ENCODE results near the gene LRRC71. TPM values are rescaled to one million over a fixed set of nuclear protein-coding genes. Genes with fewer than 3 reads are reported as not detected.

The LRRC71 gene
- total RNA-seq, 1 donor from 2014 or later, result not detected

GRCh38 chr1:156957634-156958033 lies 37.2 kb downstream of the LRRC71 start:
- H3K4me1 Mint-ChIP-seq (ENCODE audit: low read depth), result no peaks in the 10 kb centered on the region
- peaks cover 47% of the 10 kb centered on the region for H3K36me3 Mint-ChIP-seq (ENCODE audit: insufficient read depth)
- no peak for DNase-seq (ENCODE audit: low spot score, unreplicated experiment)
- H3K9me3 Mint-ChIP-seq (ENCODE audit: low read depth), result no peaks in the 10 kb centered on the region
- TF ChIP-seq, protein P1, sequence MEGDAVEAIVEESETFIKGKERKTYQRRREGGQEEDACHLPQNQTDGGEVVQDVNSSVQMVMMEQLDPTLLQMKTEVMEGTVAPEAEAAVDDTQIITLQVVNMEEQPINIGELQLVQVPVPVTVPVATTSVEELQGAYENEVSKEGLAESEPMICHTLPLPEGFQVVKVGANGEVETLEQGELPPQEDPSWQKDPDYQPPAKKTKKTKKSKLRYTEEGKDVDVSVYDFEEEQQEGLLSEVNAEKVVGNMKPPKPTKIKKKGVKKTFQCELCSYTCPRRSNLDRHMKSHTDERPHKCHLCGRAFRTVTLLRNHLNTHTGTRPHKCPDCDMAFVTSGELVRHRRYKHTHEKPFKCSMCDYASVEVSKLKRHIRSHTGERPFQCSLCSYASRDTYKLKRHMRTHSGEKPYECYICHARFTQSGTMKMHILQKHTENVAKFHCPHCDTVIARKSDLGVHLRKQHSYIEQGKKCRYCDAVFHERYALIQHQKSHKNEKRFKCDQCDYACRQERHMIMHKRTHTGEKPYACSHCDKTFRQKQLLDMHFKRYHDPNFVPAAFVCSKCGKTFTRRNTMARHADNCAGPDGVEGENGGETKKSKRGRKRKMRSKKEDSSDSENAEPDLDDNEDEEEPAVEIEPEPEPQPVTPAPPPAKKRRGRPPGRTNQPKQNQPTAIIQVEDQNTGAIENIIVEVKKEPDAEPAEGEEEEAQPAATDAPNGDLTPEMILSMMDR (IDR thresholded peaks at IDR 0.05; ENCODE audit: unreplicated experiment), result no peak
- no peaks in the 10 kb centered on the region for H3K27me3 Mint-ChIP-seq
- H3K4me3 Mint-ChIP-seq (ENCODE audit: low read depth), result no peak overlapping the region
- no peak overlapping the region for H3K27ac Mint-ChIP-seq

DNA sequence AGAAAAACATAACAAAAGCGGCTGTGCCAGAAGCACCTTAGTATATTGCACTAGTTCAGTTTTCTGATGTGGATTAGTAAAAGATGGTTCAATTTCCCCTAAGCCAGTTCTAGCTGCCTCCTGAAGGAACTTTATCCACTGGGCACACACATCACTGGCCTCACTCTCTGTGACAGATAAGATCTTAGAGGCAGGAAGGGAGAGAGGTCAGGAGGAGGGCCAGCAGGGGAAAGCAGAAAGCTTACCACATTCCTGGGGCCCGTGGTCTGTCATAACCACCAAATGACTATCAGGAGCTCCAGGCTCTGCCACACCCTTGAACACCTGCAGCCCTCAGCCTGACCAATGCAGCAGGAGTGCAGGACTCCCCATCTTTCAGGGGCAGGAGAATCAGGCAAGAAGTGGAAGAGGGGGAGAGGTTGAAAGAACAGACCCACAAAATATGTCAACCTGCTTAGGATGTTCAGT lies 37.8 kb downstream of the LRRC71 start:
- DNase-seq (ENCODE audit: low spot score, unreplicated experiment), result no peak
- Mint-ChIP-seq H3K4me1 (ENCODE audit: low read depth) (no peaks in the 10 kb centered on the region), H3K9me3 (ENCODE audit: low read depth) (no peaks in the 10 kb centered on the region), H3K27ac (no peak overlapping the region), H3K27me3 (no peaks in the 10 kb centered on the region), H3K4me3 (ENCODE audit: low read depth) (no peak overlapping the region), H3K36me3 (ENCODE audit: insufficient read depth) (peaks cover 49% of the 10 kb centered on the region)
- TF ChIP-seq, protein P1 (IDR thresholded peaks at IDR 0.05; ENCODE audit: unreplicated experiment), result no peak

- peaks cover 47% of the 10 kb centered on the region for H3K36me3 Mint-ChIP-seq (ENCODE audit: insufficient read depth)
- TF ChIP-seq, protein P1 (IDR thresholded peaks at IDR 0.05; ENCODE audit: unreplicated experiment), result no peak
- H3K4me1 Mint-ChIP-seq (ENCODE audit: low read depth), result no peaks in the 10 kb centered on the region
- DNase-seq (ENCODE audit: low spot score, unreplicated experiment), result no peak
- no peak overlapping the region for H3K27ac Mint-ChIP-seq
- no peaks in the 10 kb centered on the region for H3K9me3 Mint-ChIP-seq (ENCODE audit: low read depth)
- H3K4me3 Mint-ChIP-seq (ENCODE audit: low read depth), result no peak overlapping the region
- H3K27me3 Mint-ChIP-seq, result no peaks in the 10 kb centered on the region
Observed at GRCh38 chr1:156959414-156959813, 39.0 kb downstream of the LRRC71 start.

DNA sequence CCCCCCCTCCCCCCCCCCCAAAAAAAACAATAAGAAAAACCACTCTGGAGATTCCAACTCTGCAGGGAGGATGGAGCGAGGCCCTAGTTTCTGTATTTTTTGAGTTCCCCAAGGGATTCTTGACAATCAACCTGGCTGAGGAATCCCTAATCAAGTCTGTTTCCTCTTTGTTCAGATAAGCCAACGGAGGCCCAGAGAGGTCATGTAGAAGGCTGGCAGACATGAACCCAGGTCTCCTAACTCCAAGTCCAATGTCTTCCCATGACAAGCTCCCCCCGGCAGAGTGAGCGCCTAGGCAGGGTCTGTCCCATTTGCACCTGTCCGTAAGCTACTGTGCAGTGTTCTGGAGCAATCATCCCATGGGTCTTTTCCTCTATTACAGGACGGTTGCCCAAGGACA lies 39.5 kb downstream of the LRRC71 start:
- no peaks in the 10 kb centered on the region for H3K27me3 Mint-ChIP-seq
- H3K36me3 Mint-ChIP-seq (ENCODE audit: insufficient read depth), result peaks cover 44% of the 10 kb centered on the region
- no peak overlapping the region for H3K27ac Mint-ChIP-seq
- TF ChIP-seq, protein P1 (IDR thresholded peaks at IDR 0.05; ENCODE audit: unreplicated experiment), result no peak
- no peaks in the 10 kb centered on the region for H3K4me1 Mint-ChIP-seq (ENCODE audit: low read depth)
- H3K4me3 Mint-ChIP-seq (ENCODE audit: low read depth), result no peak overlapping the region
- H3K9me3 Mint-ChIP-seq (ENCODE audit: low read depth), result no peaks in the 10 kb centered on the region
- DNase-seq (ENCODE audit: low spot score, unreplicated experiment), result no peak

- peaks cover 50% of the 10 kb centered on the region for H3K36me3 Mint-ChIP-seq (ENCODE audit: insufficient read depth)
- DNase-seq (ENCODE audit: low spot score, unreplicated experiment), result no peak
Observed at GRCh38 chr1:156961709-156962108, 41.3 kb downstream of the LRRC71 start.

More at GRCh38 chr1:156961709-156962108, 41.3 kb downstream of the LRRC71 start:
- H3K4me1 Mint-ChIP-seq (ENCODE audit: low read depth), result no peaks in the 10 kb centered on the region
- no peak overlapping the region for H3K4me3 Mint-ChIP-seq (ENCODE audit: low read depth)
- H3K27ac Mint-ChIP-seq, result no peak overlapping the region
- no peaks in the 10 kb centered on the region for H3K9me3 Mint-ChIP-seq (ENCODE audit: low read depth)
- H3K27me3 Mint-ChIP-seq, result no peaks in the 10 kb centered on the region
- TF ChIP-seq, protein P1 (IDR thresholded peaks at IDR 0.05; ENCODE audit: unreplicated experiment), result no peak
